Neural cell (in vitro differentiated cells): Measurements from ENCODE around the gene SLC6A7. TPM values are rescaled to one million over a fixed set of nuclear protein-coding genes. Genes with fewer than 3 reads are reported as not detected.

Experiments
- H2AFZ ChIP-seq: fragments of 200-600, 300-800 bp; sonication (generic), shearing (Covaris generic); 2 replicates; pipeline ENCODE4 v1.6.0; 2014; ENCODE audit warnings: low read depth, mild to moderate bottlenecking, antibody characterized with exemption, low read length, moderate library complexity
- H3F3A ChIP-seq: fragments of 200-600 bp; shearing (Covaris generic); 2 replicates; pipeline ENCODE4 v1.6.1; 2016; ENCODE audit warnings: mild to moderate bottlenecking, moderate library complexity, mixed read lengths, antibody characterized with exemption, low read length; ENCODE audit not compliant: insufficient read depth, poor library complexity, severe bottlenecking
- H3K27ac ChIP-seq: fragments of 200-600, 300-800 bp; sonication (generic), shearing (Covaris generic); 2 replicates; pipeline ENCODE4 v1.5.1; 2014; ENCODE audit warnings: mild to moderate bottlenecking, low read length, moderate library complexity
- H3K27me3 ChIP-seq: fragments of 300-800, 200-600 bp; sonication (generic), shearing (Covaris generic); 2 replicates; pipeline ENCODE4 v1.6.0; 2014; ENCODE audit warnings: mild to moderate bottlenecking, low read depth, low read length, moderate library complexity; ENCODE audit not compliant: insufficient read depth
- H3K36me3 ChIP-seq: fragments of 300-800, 200-600 bp; sonication (generic), shearing (Covaris generic); 2 replicates; pipeline ENCODE4 v1.5.1; 2014; ENCODE audit warnings: mild to moderate bottlenecking, antibody characterized with exemption, low read length, moderate library complexity; ENCODE audit not compliant: insufficient read depth
- H3K4me2 ChIP-seq: fragments of 300-800, 200-600 bp; sonication (generic), shearing (Covaris generic); 2 replicates; pipeline ENCODE4 v1.6.0; 2014; ENCODE audit warnings: mild to moderate bottlenecking, low read length
- H3K4me3 ChIP-seq: fragments of 300-800, 200-600 bp; sonication (generic), shearing (Covaris generic); 2 replicates; pipeline ENCODE4 v1.5.1; 2014; ENCODE audit warnings: mild to moderate bottlenecking, low read length, moderate library complexity
- H3K79me2 ChIP-seq: fragments of 200-600 bp; shearing (Covaris generic); replicated peaks from 2 replicates; pipeline ENCODE4 v1.6.0; 2014; ENCODE audit warnings: mild to moderate bottlenecking, low read length, moderate library complexity; ENCODE audit not compliant: insufficient read depth
- H3K9ac ChIP-seq: fragments of 300-800, 200-600 bp; sonication (generic), shearing (Covaris generic); 2 replicates; pipeline ENCODE4 v1.6.1; 2016; ENCODE audit warnings: mild to moderate bottlenecking, low read length, mixed read lengths
- H3K9me2 ChIP-seq: fragments of 200-600 bp; shearing (Covaris generic); 2 replicates; pipeline ENCODE4 v1.6.1; 2016; ENCODE audit warnings: mild to moderate bottlenecking, low read length, mixed read lengths; ENCODE audit not compliant: insufficient read depth
- H3K9me3 ChIP-seq: fragments of 200-600, 300-800 bp; sonication (generic), shearing (Covaris generic); 2 replicates; pipeline ENCODE4 v1.6.1; 2016; ENCODE audit warnings: mild to moderate bottlenecking, mixed run types, low read length, moderate library complexity, mixed read lengths
- H4K20me1 ChIP-seq: fragments of 200-600 bp; shearing (Covaris generic); 2 replicates; pipeline ENCODE4 v1.6.1; 2016; ENCODE audit warnings: mild to moderate bottlenecking, mixed run types; ENCODE audit not compliant: insufficient read depth
- EP300 ChIP-seq: fragments of 450-650 bp; conservative IDR thresholded peaks from 2 replicates; pipeline ENCODE4 v1.6.1; 2014; ENCODE audit warnings: antibody characterized with exemption, mild to moderate bottlenecking, moderate library complexity; ENCODE audit not compliant: poor library complexity, severe bottlenecking
- EZH2 ChIP-seq: fragments of 200-600, 300-800 bp; shearing (Covaris generic), sonication (generic); IDR thresholded peaks from 2 replicates; pipeline ENCODE4 v1.6.1; 2014; ENCODE audit warnings: antibody characterized with exemption, low read length, borderline replicate concordance, mild to moderate bottlenecking; ENCODE audit not compliant: insufficient read depth, poor library complexity, severe bottlenecking
- MXI1 ChIP-seq: fragments of 450-650 bp; conservative IDR thresholded peaks from 2 replicates; pipeline ENCODE4 v1.6.1; 2014; ENCODE audit warnings: antibody characterized with exemption, mild to moderate bottlenecking; ENCODE audit not compliant: poor library complexity, severe bottlenecking
- POLR2AphosphoS5 ChIP-seq: IDR thresholded peaks from 2 replicates; pipeline ENCODE4 v1.6.1; 2012
- RAD21 ChIP-seq: fragments of 450-650 bp; conservative IDR thresholded peaks from 2 replicates; pipeline ENCODE4 v1.6.1; 2014; ENCODE audit warnings: antibody characterized with exemption, mild to moderate bottlenecking, moderate library complexity
- SMC3 ChIP-seq: fragments of 450-650 bp; conservative IDR thresholded peaks from 2 replicates; pipeline ENCODE4 v1.6.1; 2014; ENCODE audit warnings: antibody characterized with exemption, mild to moderate bottlenecking, moderate library complexity; ENCODE audit not compliant: poor library complexity
- TAF1 ChIP-seq: IDR thresholded peaks from 2 replicates; pipeline ENCODE4 v1.6.1; 2012; ENCODE audit warnings: low read depth
- polyA plus RNA-seq: library from polyadenylated mRNA; depleted of rRNA; stranded (reverse); fragments of >200 nt; gene quantifications from 2 replicates; pipeline ENCODE4 v1.2.3, GENCODE V29; 2014
- TF ChIP-seq, protein P1 (sequence below): IDR thresholded peaks from 2 replicates; pipeline ENCODE4 v1.6.1; 2012; ENCODE audit warnings: borderline replicate concordance
- TF ChIP-seq, protein P2 (sequence below): fragments of 450-650 bp; IDR thresholded peaks from 2 replicates; pipeline ENCODE4 v1.5.1; 2014; ENCODE audit warnings: antibody characterized with exemption, mild to moderate bottlenecking, moderate library complexity; ENCODE audit not compliant: poor library complexity, severe bottlenecking

Gene SLC6A7
- polyA plus RNA-seq, 1 donor from 2014 or later: 4.6 TPM

GRCh38 chr5:150180241-150181026, 9.4 kb upstream of the SLC6A7 start:
- TF ChIP-seq SMC3 (no peak), EZH2 (no peak), RAD21 (no peak)
- Histone ChIP-seq H2AFZ (no peak overlapping the region), H3K9me2 (no peaks in the 10 kb centered on the region), H3K36me3 (no peaks in the 10 kb centered on the region), H3K79me2 (no peaks in the 10 kb centered on the region), H3K4me2 (no peak overlapping the region), H3F3A (no peaks in the 10 kb centered on the region), H3K27ac (no peak overlapping the region), H4K20me1 (no peaks in the 10 kb centered on the region), H3K9ac (no peak overlapping the region), H3K27me3 (no peaks in the 10 kb centered on the region), H3K9me3 (no peaks in the 10 kb centered on the region), H3K4me3 (no peak overlapping the region)

DNA sequence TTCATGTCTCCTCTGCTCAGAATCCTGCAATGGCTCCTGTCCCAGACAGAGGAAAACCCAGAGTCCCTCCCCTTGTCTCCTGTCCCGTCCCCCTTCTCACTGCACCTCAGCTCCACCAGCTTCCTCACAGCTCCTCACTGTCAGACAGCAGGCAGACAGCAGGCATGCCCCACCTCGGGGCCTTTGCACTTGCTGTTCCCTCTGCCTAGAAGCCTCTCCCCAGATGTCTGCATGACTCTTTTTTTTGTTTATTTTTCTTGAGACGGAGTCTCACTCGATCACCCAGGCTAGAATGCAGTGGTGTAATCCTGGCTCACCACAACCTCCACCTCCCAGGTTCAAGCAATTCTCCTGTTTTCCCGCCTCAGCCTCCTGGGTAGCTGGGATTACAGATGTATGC, 8.8 kb upstream of the SLC6A7 start:
- Histone ChIP-seq H3K9me2 (no peaks in the 10 kb centered on the region), H3K79me2 (no peaks in the 10 kb centered on the region), H3K36me3 (no peaks in the 10 kb centered on the region), H3K9me3 (no peaks in the 10 kb centered on the region), H3F3A (no peaks in the 10 kb centered on the region), H3K4me2 (no peak overlapping the region), H3K27me3 (no peaks in the 10 kb centered on the region), H3K4me3 (no peak overlapping the region), H2AFZ (no peak overlapping the region), H4K20me1 (no peaks in the 10 kb centered on the region), H3K27ac (no peak overlapping the region), H3K9ac (no peak overlapping the region)
- no peak for TF ChIP-seq SMC3
- TF ChIP-seq TAF1: no peak
- no peak for TF ChIP-seq EZH2
- no peak for TF ChIP-seq POLR2AphosphoS5
- TF ChIP-seq MXI1: no peak
- TF ChIP-seq RAD21: no peak
- TF ChIP-seq, protein P1, sequence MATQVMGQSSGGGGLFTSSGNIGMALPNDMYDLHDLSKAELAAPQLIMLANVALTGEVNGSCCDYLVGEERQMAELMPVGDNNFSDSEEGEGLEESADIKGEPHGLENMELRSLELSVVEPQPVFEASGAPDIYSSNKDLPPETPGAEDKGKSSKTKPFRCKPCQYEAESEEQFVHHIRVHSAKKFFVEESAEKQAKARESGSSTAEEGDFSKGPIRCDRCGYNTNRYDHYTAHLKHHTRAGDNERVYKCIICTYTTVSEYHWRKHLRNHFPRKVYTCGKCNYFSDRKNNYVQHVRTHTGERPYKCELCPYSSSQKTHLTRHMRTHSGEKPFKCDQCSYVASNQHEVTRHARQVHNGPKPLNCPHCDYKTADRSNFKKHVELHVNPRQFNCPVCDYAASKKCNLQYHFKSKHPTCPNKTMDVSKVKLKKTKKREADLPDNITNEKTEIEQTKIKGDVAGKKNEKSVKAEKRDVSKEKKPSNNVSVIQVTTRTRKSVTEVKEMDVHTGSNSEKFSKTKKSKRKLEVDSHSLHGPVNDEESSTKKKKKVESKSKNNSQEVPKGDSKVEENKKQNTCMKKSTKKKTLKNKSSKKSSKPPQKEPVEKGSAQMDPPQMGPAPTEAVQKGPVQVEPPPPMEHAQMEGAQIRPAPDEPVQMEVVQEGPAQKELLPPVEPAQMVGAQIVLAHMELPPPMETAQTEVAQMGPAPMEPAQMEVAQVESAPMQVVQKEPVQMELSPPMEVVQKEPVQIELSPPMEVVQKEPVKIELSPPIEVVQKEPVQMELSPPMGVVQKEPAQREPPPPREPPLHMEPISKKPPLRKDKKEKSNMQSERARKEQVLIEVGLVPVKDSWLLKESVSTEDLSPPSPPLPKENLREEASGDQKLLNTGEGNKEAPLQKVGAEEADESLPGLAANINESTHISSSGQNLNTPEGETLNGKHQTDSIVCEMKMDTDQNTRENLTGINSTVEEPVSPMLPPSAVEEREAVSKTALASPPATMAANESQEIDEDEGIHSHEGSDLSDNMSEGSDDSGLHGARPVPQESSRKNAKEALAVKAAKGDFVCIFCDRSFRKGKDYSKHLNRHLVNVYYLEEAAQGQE: no peak
- TF ChIP-seq, protein P2, sequence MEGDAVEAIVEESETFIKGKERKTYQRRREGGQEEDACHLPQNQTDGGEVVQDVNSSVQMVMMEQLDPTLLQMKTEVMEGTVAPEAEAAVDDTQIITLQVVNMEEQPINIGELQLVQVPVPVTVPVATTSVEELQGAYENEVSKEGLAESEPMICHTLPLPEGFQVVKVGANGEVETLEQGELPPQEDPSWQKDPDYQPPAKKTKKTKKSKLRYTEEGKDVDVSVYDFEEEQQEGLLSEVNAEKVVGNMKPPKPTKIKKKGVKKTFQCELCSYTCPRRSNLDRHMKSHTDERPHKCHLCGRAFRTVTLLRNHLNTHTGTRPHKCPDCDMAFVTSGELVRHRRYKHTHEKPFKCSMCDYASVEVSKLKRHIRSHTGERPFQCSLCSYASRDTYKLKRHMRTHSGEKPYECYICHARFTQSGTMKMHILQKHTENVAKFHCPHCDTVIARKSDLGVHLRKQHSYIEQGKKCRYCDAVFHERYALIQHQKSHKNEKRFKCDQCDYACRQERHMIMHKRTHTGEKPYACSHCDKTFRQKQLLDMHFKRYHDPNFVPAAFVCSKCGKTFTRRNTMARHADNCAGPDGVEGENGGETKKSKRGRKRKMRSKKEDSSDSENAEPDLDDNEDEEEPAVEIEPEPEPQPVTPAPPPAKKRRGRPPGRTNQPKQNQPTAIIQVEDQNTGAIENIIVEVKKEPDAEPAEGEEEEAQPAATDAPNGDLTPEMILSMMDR: no peak
- no peak for TF ChIP-seq EP300
